GM12878 (cell line): ENCODE results near the gene CAMTA1.

Experiments
- ASH2L ChIP-seq: fragments of 300-600, 200-600 bp; sonication (generic); IDR thresholded peaks from 2 replicates; pipeline ENCODE4 v1.6.1; 2017; ENCODE audit warnings: low read depth, mild to moderate bottlenecking, borderline replicate concordance
- CHD4 ChIP-seq: fragments of 200-600 bp; sonication (generic); IDR thresholded peaks from 2 replicates; pipeline ENCODE4 v1.6.1; 2016; ENCODE audit warnings: mild to moderate bottlenecking
- ESRRA ChIP-seq: IDR thresholded peaks from 2 replicates; pipeline ENCODE4 v1.6.1; 2012; ENCODE audit warnings: mild to moderate bottlenecking, low read length, improper control_type of control experiment
- MYB ChIP-seq: fragments of 150-350 bp; IDR thresholded peaks from 2 replicates; pipeline ENCODE4 v1.6.1; 2014; ENCODE audit warnings: mild to moderate bottlenecking, low read depth, low read length, borderline replicate concordance
- POLR2AphosphoS5 ChIP-seq: IDR thresholded peaks from 2 replicates; pipeline ENCODE4 v1.6.1; 2011; ENCODE audit warnings: mild to moderate bottlenecking, low read length, inconsistent platforms
- POU2F2 ChIP-seq: IDR thresholded peaks from 3 replicates; pipeline ENCODE4 v1.6.1; 2011; ENCODE audit warnings: low read depth, mild to moderate bottlenecking, low read length, borderline replicate concordance
- RAD21 ChIP-seq: IDR thresholded peaks from 2 replicates; pipeline ENCODE4 v1.6.1; 2011; ENCODE audit warnings: mild to moderate bottlenecking, low read depth, low read length, moderate library complexity; ENCODE audit not compliant: insufficient read depth
- SMC3 ChIP-seq: IDR thresholded peaks from 2 replicates; pipeline ENCODE4 v1.6.1; 2011; ENCODE audit warnings: low read length, improper control_type of control experiment, borderline replicate concordance
- SUZ12 ChIP-seq: fragments of 200-600 bp; sonication (generic); IDR thresholded peaks from one replicate; pipeline ENCODE4 v1.6.1; 2018; ENCODE audit warnings: antibody characterized with exemption, mild to moderate bottlenecking; ENCODE audit not compliant: unreplicated experiment
- TF ChIP-seq, protein P1 (sequence below), 3 experiments: IDR thresholded peaks in 2 of 3; conservative IDR thresholded peaks in 1 of 3; 2 replicates each; pipeline ENCODE4 v1.5.1; 2011; ENCODE audit warnings: low read depth in 3 of 3, low read length in 3 of 3, mild to moderate bottlenecking in 3 of 3, control low read depth in 2 of 3, moderate library complexity in 2 of 3, inconsistent platforms in 1 of 3, mixed read lengths in 1 of 3; ENCODE audit not compliant: control insufficient read depth in 2 of 3, insufficient read depth in 1 of 3; ENCODE audit errors: extremely low read depth in 1 of 3
- TF ChIP-seq, protein P2 (sequence below): IDR thresholded peaks from 2 replicates; pipeline ENCODE4 v1.6.1; 2012; ENCODE audit warnings: low read depth, low read length, improper control_type of control experiment

DNA sequence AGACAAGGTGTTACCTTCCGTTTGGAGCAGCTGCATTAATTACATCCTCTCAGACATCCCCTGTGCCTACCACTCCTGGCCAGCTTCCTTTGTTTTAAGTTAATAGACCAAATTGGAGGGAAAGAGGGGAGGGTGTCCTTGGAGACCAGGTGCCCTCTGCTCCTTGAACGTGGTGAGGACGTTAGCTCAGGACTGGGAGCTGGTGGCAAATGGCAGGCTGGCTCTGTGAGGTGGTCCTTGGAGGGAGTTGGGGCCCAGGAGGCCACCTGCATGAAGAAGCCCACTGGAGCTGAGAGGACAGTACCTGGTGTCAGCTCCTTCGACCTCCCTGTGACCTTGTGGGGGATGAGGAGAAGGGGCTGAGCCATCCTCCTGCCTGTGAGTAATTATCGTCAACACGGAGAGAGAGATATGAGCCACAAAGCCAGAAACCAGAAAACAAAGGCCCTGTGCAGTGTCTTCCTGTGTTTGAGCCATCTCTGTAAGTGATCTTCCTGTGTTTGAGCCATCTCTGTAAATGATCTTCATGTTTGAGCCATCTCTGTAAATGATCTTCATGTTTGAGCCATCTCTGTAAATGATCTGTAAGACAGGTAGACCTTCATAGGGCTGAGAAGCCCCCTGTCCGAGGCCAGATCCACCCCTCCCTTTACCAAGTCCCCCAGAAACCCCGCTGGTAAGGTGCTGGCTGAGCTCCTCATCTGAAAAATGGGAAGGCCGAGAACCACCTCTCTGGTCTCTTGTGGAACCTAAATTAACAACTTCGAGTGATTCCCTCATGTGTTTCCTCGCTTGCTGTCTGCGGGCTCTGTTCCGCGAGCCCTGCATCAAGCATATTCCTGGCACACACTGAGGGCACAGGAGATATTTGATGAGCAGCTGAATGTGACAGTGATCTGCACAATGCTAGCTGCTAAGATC lies 126.0 kb downstream of the CAMTA1 start:
- TF ChIP-seq, protein P1, sequence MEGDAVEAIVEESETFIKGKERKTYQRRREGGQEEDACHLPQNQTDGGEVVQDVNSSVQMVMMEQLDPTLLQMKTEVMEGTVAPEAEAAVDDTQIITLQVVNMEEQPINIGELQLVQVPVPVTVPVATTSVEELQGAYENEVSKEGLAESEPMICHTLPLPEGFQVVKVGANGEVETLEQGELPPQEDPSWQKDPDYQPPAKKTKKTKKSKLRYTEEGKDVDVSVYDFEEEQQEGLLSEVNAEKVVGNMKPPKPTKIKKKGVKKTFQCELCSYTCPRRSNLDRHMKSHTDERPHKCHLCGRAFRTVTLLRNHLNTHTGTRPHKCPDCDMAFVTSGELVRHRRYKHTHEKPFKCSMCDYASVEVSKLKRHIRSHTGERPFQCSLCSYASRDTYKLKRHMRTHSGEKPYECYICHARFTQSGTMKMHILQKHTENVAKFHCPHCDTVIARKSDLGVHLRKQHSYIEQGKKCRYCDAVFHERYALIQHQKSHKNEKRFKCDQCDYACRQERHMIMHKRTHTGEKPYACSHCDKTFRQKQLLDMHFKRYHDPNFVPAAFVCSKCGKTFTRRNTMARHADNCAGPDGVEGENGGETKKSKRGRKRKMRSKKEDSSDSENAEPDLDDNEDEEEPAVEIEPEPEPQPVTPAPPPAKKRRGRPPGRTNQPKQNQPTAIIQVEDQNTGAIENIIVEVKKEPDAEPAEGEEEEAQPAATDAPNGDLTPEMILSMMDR (IDR thresholded peaks at IDR 0.05 in 2 of 3, conservative IDR thresholded peaks at IDR 0.05 in 1 of 3; ENCODE audit: control insufficient read depth in 2 of 3, extremely low read depth in 1 of 3, insufficient read depth in 1 of 3, low read depth in 3 of 3, low read length in 3 of 3): no peak
- TF ChIP-seq SMC3: no peak
- TF ChIP-seq POU2F2: no peak
- TF ChIP-seq POLR2AphosphoS5: no peak
- TF ChIP-seq, protein P2, sequence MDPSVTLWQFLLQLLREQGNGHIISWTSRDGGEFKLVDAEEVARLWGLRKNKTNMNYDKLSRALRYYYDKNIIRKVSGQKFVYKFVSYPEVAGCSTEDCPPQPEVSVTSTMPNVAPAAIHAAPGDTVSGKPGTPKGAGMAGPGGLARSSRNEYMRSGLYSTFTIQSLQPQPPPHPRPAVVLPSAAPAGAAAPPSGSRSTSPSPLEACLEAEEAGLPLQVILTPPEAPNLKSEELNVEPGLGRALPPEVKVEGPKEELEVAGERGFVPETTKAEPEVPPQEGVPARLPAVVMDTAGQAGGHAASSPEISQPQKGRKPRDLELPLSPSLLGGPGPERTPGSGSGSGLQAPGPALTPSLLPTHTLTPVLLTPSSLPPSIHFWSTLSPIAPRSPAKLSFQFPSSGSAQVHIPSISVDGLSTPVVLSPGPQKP: no peak
- no peak for TF ChIP-seq MYB
- no peak for TF ChIP-seq CHD4
- no peak for TF ChIP-seq RAD21
- no peak for TF ChIP-seq SUZ12
- TF ChIP-seq ASH2L: no peak
- TF ChIP-seq ESRRA: no peak
